HEK293 (cell line): ENCODE data around the gene HIC1.

Source experiments
- KLF10 ChIP-seq: fragments of 450-650 bp; IDR thresholded peaks from 2 replicates; pipeline ENCODE4 v1.5.1; 2018; ENCODE audit warnings: missing biosample characterization, mild to moderate bottlenecking, missing genetic modification characterization
- KLF8 ChIP-seq: fragments of 450-650 bp; formaldehyde crosslinking; IDR thresholded peaks from 2 replicates; pipeline ENCODE4 v1.5.1; 2016; ENCODE audit warnings: missing biosample characterization, missing genetic modification characterization
- MZF1 ChIP-seq: fragments of 450-650 bp; formaldehyde crosslinking; IDR thresholded peaks from 2 replicates; pipeline ENCODE4 v1.5.1; 2017; ENCODE audit warnings: missing biosample characterization, missing genetic modification characterization, borderline replicate concordance
- SCRT2 ChIP-seq: fragments of 450-650 bp; formaldehyde crosslinking; IDR thresholded peaks from 2 replicates; pipeline ENCODE4 v1.5.1; 2016; ENCODE audit warnings: missing biosample characterization, missing genetic modification characterization
- TCF7L2 ChIP-seq: IDR thresholded peaks from 2 replicates; pipeline ENCODE4 v1.6.1; 2011; ENCODE audit warnings: low read depth, mild to moderate bottlenecking, inconsistent platforms, low read length, moderate library complexity, borderline replicate concordance
- ZEB2 ChIP-seq: fragments of 450-650 bp; formaldehyde crosslinking; IDR thresholded peaks from 2 replicates; pipeline ENCODE4 v1.5.1; 2016; ENCODE audit warnings: missing biosample characterization, missing genetic modification characterization
- ZFHX2 ChIP-seq: fragments of 450-650 bp; formaldehyde crosslinking; conservative IDR thresholded peaks from 2 replicates; pipeline ENCODE4 v1.5.1; 2016; ENCODE audit warnings: missing biosample characterization, missing genetic modification characterization
- ZNF155 ChIP-seq: fragments of 450-650 bp; formaldehyde crosslinking; IDR thresholded peaks from 2 replicates; pipeline ENCODE4 v1.5.1; 2016; ENCODE audit warnings: missing biosample characterization, missing genetic modification characterization
- ZNF16 ChIP-seq: fragments of 450-650 bp; formaldehyde crosslinking; IDR thresholded peaks from 2 replicates; pipeline ENCODE4 v1.5.1; 2016; ENCODE audit warnings: low read depth, missing biosample characterization, missing genetic modification characterization
- ZNF214 ChIP-seq: fragments of 450-650 bp; formaldehyde crosslinking; IDR thresholded peaks from 2 replicates; pipeline ENCODE4 v1.5.1; 2017; ENCODE audit warnings: missing biosample characterization, mild to moderate bottlenecking, missing genetic modification characterization, borderline replicate concordance
- ZNF274 ChIP-seq, 2 experiments: fragments of 200-500 bp in 1 of 2; fragments of 450-650 bp in 1 of 2; sonication (Bioruptor generic) in 1 of 2; formaldehyde crosslinking in 1 of 2; IDR thresholded peaks; 2 replicates each; pipeline versions ENCODE4 v1.5.1 to v1.6.1; 2014 to 2016; ENCODE audit warnings: borderline replicate concordance in 1 of 2, inconsistent platforms in 1 of 2, low read length in 1 of 2, missing biosample characterization in 1 of 2, missing genetic modification characterization in 1 of 2
- ZNF302 ChIP-seq: fragments of 450-650 bp; formaldehyde crosslinking; IDR thresholded peaks from 2 replicates; pipeline ENCODE4 v1.5.1; 2016; ENCODE audit warnings: missing biosample characterization, missing genetic modification characterization, low read depth
- ZNF335 ChIP-seq: fragments of 450-650 bp; formaldehyde crosslinking; conservative IDR thresholded peaks from 2 replicates; pipeline ENCODE4 v1.5.1; 2016; ENCODE audit warnings: missing biosample characterization, missing genetic modification characterization
- ZNF394 ChIP-seq: fragments of 450-650 bp; formaldehyde crosslinking; IDR thresholded peaks from 2 replicates; pipeline ENCODE4 v1.5.1; 2016; ENCODE audit warnings: missing biosample characterization, missing genetic modification characterization, mild to moderate bottlenecking, moderate library complexity, borderline replicate concordance
- ZNF404 ChIP-seq: fragments of 450-650 bp; formaldehyde crosslinking; IDR thresholded peaks from 2 replicates; pipeline ENCODE4 v1.5.1; 2017; ENCODE audit warnings: missing biosample characterization, missing genetic modification characterization
- ZNF426 ChIP-seq: fragments of 450-650 bp; formaldehyde crosslinking; IDR thresholded peaks from 2 replicates; pipeline ENCODE4 v1.5.1; 2017; ENCODE audit warnings: missing biosample characterization, missing genetic modification characterization, mild to moderate bottlenecking, inconsistent platforms, moderate library complexity
- ZNF544 ChIP-seq: fragments of 450-650 bp; formaldehyde crosslinking; IDR thresholded peaks from 2 replicates; pipeline ENCODE4 v1.5.0; 2017; ENCODE audit warnings: missing biosample characterization, missing genetic modification characterization
- ZNF548 ChIP-seq: fragments of 450-650 bp; formaldehyde crosslinking; IDR thresholded peaks from 2 replicates; pipeline ENCODE4 v1.5.1; 2016; ENCODE audit warnings: missing biosample characterization, missing genetic modification characterization
- ZNF621 ChIP-seq: fragments of 450-650 bp; formaldehyde crosslinking; IDR thresholded peaks from 2 replicates; pipeline ENCODE4 v1.5.1; 2017; ENCODE audit warnings: missing biosample characterization, missing genetic modification characterization
- ZNF660 ChIP-seq: fragments of 450-650 bp; IDR thresholded peaks from 2 replicates; pipeline ENCODE4 v1.5.1; 2018; ENCODE audit warnings: missing biosample characterization, mild to moderate bottlenecking, missing genetic modification characterization
- ZNF677 ChIP-seq: fragments of 450-650 bp; IDR thresholded peaks from 2 replicates; pipeline ENCODE4 v1.5.0; 2018; ENCODE audit warnings: missing biosample characterization, mild to moderate bottlenecking, missing genetic modification characterization, moderate library complexity
- TF ChIP-seq, protein P1 (sequence below): fragments of 450-650 bp; formaldehyde crosslinking; IDR thresholded peaks from 2 replicates; pipeline ENCODE4 v1.5.0; 2017; ENCODE audit warnings: missing biosample characterization, missing genetic modification characterization, borderline replicate concordance
- TF ChIP-seq, protein P2 (sequence below): fragments of 450-650 bp; formaldehyde crosslinking; IDR thresholded peaks from 2 replicates; pipeline ENCODE4 v1.5.1; 2016; ENCODE audit warnings: missing biosample characterization, missing genetic modification characterization
- TF ChIP-seq, protein P3 (sequence below): fragments of 450-650 bp; formaldehyde crosslinking; IDR thresholded peaks from 2 replicates; pipeline ENCODE4 v1.5.1; 2016; ENCODE audit warnings: missing biosample characterization, missing genetic modification characterization
- TF ChIP-seq, protein P4 (sequence below): fragments of 450-650 bp; formaldehyde crosslinking; conservative IDR thresholded peaks from 2 replicates; pipeline ENCODE4 v1.5.1; 2016; ENCODE audit warnings: low read depth, missing biosample characterization, missing genetic modification characterization
- TF ChIP-seq, protein P5 (sequence below): fragments of 450-650 bp; formaldehyde crosslinking; IDR thresholded peaks from 2 replicates; pipeline ENCODE4 v1.5.1; 2016; ENCODE audit warnings: missing biosample characterization, missing genetic modification characterization
- TF ChIP-seq, protein P6 (sequence below): fragments of 450-650 bp; formaldehyde crosslinking; IDR thresholded peaks from 2 replicates; pipeline ENCODE4 v1.5.1; 2016; ENCODE audit warnings: missing biosample characterization, missing genetic modification characterization

The HIC1 gene

DNA sequence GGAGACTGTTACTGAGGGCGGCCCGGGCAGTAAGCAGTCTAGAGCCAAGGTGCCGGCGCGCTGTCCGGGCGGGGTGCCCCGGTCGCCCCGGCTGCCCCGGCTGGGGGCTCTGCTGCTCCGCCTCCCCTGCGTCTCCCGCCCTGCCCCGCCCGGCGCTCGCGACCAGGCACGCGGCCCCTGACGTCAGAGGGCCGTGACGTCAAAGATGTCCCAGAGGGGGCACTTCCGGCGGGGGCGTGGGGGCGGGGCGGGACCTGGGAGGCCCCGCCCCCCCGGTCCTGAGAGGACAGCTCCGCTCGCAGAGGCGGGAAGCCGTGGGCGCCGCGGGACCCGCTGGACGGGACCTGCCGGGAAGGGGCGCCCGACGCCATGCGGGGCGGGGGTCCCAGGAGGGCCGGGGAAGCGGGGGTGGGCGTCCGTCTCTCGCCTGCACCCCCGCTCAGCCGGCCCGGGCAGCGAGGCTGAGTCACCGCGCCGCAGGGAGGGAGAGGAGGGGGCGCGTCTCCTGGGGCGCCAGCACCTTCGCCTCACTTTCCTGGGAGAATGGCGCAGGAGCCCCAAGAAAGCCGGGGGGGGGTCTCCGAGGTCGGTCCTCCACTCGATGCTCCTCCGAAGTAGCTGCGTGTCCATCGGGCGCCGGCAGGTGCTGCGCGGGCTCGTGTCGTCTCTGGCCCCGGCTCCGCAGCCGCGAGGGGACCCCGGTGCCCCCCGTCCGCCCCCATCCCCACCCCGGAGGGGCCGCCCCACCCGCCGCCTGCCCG is 4.4 kb upstream of the HIC1 start (continued):
- TF ChIP-seq KLF8 (tag by site-specific recombination) (peak; percentile 61; the same call in 1 of the 2 replicates), ZNF274 (IDR thresholded peaks at IDR 0.05; ENCODE audit: low read length) (no peak), ZNF274 (tag by site-specific recombination; IDR thresholded peaks at IDR 0.05; ENCODE audit: borderline replicate concordance) (no peak), ZNF394 (tag by site-specific recombination) (no peak), ZNF660 (tag by site-specific recombination) (no peak), ZNF214 (tag by site-specific recombination) (no peak), ZNF677 (tag by site-specific recombination) (peak; percentile 50; the same call in 1 of the 2 replicates), ZNF302 (tag by site-specific recombination) (no peak), SCRT2 (tag by site-specific recombination) (no peak), ZNF404 (tag by site-specific recombination) (no peak), KLF10 (tag by site-specific recombination) (peak; percentile 82), MZF1 (tag by site-specific recombination) (no peak), ZNF16 (tag by site-specific recombination) (no peak), ZNF621 (no peak), ZNF155 (tag by site-specific recombination) (no peak), ZFHX2 (tag by site-specific recombination) (peak; percentile 93), TCF7L2 (no peak), ZNF426 (no peak), ZNF335 (tag by site-specific recombination) (peak; percentile 72), ZEB2 (tag by site-specific recombination) (0 out of 2 replicates have a peak, but pooled peaks have one; percentile 60), ZNF548 (tag by site-specific recombination) (no peak), ZNF544 (no peak)
- TF ChIP-seq, protein P1, sequence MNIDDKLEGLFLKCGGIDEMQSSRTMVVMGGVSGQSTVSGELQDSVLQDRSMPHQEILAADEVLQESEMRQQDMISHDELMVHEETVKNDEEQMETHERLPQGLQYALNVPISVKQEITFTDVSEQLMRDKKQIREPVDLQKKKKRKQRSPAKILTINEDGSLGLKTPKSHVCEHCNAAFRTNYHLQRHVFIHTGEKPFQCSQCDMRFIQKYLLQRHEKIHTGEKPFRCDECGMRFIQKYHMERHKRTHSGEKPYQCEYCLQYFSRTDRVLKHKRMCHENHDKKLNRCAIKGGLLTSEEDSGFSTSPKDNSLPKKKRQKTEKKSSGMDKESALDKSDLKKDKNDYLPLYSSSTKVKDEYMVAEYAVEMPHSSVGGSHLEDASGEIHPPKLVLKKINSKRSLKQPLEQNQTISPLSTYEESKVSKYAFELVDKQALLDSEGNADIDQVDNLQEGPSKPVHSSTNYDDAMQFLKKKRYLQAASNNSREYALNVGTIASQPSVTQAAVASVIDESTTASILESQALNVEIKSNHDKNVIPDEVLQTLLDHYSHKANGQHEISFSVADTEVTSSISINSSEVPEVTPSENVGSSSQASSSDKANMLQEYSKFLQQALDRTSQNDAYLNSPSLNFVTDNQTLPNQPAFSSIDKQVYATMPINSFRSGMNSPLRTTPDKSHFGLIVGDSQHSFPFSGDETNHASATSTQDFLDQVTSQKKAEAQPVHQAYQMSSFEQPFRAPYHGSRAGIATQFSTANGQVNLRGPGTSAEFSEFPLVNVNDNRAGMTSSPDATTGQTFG (tag by site-specific recombination) = no peak
- TF ChIP-seq, protein P2, sequence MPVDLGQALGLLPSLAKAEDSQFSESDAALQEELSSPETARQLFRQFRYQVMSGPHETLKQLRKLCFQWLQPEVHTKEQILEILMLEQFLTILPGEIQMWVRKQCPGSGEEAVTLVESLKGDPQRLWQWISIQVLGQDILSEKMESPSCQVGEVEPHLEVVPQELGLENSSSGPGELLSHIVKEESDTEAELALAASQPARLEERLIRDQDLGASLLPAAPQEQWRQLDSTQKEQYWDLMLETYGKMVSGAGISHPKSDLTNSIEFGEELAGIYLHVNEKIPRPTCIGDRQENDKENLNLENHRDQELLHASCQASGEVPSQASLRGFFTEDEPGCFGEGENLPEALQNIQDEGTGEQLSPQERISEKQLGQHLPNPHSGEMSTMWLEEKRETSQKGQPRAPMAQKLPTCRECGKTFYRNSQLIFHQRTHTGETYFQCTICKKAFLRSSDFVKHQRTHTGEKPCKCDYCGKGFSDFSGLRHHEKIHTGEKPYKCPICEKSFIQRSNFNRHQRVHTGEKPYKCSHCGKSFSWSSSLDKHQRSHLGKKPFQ (tag by site-specific recombination) = no peak
- TF ChIP-seq, protein P3, sequence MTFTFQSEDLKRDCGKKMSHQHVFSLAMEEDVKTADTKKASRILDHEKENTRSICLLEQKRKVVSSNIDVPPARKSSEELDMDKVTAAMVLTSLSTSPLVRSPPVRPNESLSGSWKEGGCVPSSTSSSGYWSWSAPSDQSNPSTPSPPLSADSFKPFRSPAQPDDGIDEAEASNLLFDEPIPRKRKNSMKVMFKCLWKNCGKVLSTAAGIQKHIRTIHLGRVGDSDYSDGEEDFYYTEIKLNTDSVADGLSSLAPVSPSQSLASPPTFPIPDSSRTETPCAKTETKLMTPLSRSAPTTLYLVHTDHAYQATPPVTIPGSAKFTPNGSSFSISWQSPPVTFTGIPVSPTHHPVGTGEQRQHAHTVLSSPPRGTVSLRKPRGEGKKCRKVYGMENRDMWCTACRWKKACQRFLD (tag by site-specific recombination) = no peak
- TF ChIP-seq, protein P4, sequence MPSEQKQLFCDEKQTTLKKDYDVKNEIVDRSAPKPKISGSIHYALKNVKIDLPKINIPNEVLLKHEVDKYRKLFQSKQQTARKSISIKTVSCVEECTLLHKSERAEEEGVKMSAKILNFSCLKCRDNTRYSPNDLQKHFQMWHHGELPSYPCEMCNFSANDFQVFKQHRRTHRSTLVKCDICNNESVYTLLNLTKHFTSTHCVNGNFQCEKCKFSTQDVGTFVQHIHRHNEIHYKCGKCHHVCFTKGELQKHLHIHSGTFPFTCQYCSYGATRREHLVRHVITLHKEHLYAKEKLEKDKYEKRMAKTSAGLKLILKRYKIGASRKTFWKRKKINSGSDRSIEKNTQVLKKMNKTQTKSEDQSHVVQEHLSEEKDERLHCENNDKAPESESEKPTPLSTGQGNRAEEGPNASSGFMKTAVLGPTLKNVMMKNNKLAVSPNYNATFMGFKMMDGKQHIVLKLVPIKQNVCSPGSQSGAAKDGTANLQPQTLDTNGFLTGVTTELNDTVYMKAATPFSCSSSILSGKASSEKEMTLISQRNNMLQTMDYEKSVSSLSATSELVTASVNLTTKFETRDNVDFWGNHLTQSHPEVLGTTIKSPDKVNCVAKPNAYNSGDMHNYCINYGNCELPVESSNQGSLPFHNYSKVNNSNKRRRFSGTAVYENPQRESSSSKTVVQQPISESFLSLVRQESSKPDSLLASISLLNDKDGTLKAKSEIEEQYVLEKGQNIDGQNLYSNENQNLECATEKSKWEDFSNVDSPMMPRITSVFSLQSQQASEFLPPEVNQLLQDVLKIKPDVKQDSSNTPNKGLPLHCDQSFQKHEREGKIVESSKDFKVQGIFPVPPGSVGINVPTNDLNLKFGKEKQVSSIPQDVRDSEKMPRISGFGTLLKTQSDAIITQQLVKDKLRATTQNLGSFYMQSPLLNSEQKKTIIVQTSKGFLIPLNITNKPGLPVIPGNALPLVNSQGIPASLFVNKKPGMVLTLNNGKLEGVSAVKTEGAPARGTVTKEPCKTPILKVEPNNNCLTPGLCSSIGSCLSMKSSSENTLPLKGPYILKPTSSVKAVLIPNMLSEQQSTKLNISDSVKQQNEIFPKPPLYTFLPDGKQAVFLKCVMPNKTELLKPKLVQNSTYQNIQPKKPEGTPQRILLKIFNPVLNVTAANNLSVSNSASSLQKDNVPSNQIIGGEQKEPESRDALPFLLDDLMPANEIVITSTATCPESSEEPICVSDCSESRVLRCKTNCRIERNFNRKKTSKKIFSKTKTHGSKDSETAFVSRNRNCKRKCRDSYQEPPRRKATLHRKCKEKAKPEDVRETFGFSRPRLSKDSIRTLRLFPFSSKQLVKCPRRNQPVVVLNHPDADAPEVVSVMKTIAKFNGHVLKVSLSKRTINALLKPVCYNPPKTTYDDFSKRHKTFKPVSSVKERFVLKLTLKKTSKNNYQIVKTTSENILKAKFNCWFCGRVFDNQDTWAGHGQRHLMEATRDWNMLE = no peak
- TF ChIP-seq, protein P5, sequence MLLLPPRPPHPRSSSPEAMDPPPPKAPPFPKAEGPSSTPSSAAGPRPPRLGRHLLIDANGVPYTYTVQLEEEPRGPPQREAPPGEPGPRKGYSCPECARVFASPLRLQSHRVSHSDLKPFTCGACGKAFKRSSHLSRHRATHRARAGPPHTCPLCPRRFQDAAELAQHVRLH (tag by site-specific recombination) = no peak
- TF ChIP-seq, protein P6, sequence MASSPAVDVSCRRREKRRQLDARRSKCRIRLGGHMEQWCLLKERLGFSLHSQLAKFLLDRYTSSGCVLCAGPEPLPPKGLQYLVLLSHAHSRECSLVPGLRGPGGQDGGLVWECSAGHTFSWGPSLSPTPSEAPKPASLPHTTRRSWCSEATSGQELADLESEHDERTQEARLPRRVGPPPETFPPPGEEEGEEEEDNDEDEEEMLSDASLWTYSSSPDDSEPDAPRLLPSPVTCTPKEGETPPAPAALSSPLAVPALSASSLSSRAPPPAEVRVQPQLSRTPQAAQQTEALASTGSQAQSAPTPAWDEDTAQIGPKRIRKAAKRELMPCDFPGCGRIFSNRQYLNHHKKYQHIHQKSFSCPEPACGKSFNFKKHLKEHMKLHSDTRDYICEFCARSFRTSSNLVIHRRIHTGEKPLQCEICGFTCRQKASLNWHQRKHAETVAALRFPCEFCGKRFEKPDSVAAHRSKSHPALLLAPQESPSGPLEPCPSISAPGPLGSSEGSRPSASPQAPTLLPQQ = no peak; the same call in 1 of the 2 replicates
